ENCODE results near the gene SYNGR4. TPM values are rescaled to one million over a fixed set of nuclear protein-coding genes. Genes with fewer than 3 reads are reported as not detected.

Gene SYNGR4
- total and polyA plus RNA-seq, 2 donors (not counting 1 experiment from before 2014, with no cell fraction given), result not detected

DNA sequence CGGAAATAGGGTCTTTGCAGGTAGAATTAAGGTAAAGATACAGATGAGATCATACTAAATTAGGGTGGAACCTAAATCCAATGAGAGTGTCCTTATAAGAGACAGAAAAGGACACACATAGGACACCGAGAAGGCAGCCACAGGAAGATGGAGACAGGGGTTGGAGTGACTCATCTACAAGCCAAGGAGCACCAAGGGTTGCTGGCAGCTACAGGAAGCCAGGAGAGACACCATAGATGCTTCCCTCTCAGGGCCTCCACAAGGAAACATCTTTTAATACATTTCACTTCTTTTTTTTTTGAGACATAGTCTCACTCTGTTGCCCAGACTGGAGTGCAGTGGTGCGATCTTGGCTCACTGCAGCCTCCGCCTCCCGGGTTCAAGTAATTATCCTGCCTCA is 10.5 kb upstream of the SYNGR4 start:
- Histone ChIP-seq H3K27me3 (ENCODE audit: control insufficient read depth, insufficient read depth, low read length) (no peaks in the 10 kb centered on the region), H3K9ac (ENCODE audit: insufficient read depth, low read length) (no peak overlapping the region), H3K4me2 (ENCODE audit: extremely low read depth, insufficient read depth, low read length) (no peak overlapping the region), H3K4me1 (ENCODE audit: control insufficient read depth, extremely low read depth, insufficient read depth, low read length) (no peaks in the 10 kb centered on the region), H3K9me3 (ENCODE audit: control insufficient read depth, insufficient read depth, low read depth, low read length) (no peaks in the 10 kb centered on the region), H3K4me3 (replicated peaks in 1 of 4; ENCODE audit: control extremely low read depth in 1 of 4, insufficient read depth in 1 of 4, low read depth in 3 of 4, low read length in 4 of 4) (no peak overlapping the region), H2AFZ (ENCODE audit: low read length) (no peak overlapping the region), H4K20me1 (ENCODE audit: control insufficient read depth, extremely low read depth, insufficient read depth, low read length) (no peaks in the 10 kb centered on the region), H3K36me3 (ENCODE audit: control insufficient read depth, insufficient read depth, low read length) (no peaks in the 10 kb centered on the region), H3K79me2 (ENCODE audit: control insufficient read depth, insufficient read depth, low read length) (no peaks in the 10 kb centered on the region), H3K27ac (ENCODE audit: insufficient read depth, low read length) (no peak overlapping the region)
- no peak for TF ChIP-seq EZH2 (IDR thresholded peaks at IDR 0.05; ENCODE audit: low read length, missing control alignments)
- TF ChIP-seq, protein P1, sequence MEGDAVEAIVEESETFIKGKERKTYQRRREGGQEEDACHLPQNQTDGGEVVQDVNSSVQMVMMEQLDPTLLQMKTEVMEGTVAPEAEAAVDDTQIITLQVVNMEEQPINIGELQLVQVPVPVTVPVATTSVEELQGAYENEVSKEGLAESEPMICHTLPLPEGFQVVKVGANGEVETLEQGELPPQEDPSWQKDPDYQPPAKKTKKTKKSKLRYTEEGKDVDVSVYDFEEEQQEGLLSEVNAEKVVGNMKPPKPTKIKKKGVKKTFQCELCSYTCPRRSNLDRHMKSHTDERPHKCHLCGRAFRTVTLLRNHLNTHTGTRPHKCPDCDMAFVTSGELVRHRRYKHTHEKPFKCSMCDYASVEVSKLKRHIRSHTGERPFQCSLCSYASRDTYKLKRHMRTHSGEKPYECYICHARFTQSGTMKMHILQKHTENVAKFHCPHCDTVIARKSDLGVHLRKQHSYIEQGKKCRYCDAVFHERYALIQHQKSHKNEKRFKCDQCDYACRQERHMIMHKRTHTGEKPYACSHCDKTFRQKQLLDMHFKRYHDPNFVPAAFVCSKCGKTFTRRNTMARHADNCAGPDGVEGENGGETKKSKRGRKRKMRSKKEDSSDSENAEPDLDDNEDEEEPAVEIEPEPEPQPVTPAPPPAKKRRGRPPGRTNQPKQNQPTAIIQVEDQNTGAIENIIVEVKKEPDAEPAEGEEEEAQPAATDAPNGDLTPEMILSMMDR (conservative IDR thresholded peaks at IDR 0.05 in 1 of 2, IDR thresholded peaks at IDR 0.05 in 1 of 2; ENCODE audit: low read depth in 1 of 2, low read length in 2 of 2), result no peak
- DNase-seq (ENCODE audit: low read depth in 2 of 2), result peak in 1 of 2 donors; percentile 18

DNA sequence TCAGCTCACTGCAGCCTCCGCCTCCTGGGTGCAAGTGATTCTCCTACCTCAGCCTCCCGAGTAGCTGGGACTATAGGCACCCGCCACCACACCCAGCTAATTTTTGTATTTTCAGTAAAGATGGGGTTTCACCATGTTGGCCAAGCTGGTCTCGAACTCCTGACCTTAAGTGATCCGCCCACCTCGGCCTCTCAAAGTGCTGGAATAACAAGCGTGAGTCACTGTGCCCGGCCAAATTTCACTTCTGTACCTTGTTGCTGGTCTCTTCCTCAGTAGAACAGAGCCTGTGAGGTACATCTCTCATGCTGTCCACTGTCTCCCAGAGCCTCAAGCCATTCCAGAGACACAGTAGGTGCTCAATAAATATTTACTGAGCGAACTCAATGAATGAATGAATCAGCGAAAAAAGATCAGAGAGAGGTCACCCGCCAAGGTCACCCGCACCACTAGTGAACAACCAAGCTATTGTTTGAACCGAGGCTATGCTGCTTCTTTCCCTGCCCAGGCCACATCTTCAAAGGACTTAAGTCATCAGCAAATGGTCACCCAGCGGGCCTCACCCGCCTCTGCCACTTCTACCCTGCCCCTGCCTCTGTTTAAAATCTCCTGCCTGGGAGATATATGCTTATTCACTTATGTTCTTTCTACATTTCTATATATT is 9.7 kb upstream of the SYNGR4 start:
- DNase-seq (ENCODE audit: low read depth in 2 of 2), result peak; percentile 17 to 59
- Histone ChIP-seq H3K27ac (ENCODE audit: insufficient read depth, low read length) (no peak overlapping the region), H3K36me3 (ENCODE audit: control insufficient read depth, insufficient read depth, low read length) (no peaks in the 10 kb centered on the region), H3K4me3 (replicated peaks in 1 of 4; ENCODE audit: control extremely low read depth in 1 of 4, insufficient read depth in 1 of 4, low read depth in 3 of 4, low read length in 4 of 4) (no peak overlapping the region), H4K20me1 (ENCODE audit: control insufficient read depth, extremely low read depth, insufficient read depth, low read length) (no peaks in the 10 kb centered on the region), H3K4me1 (ENCODE audit: control insufficient read depth, extremely low read depth, insufficient read depth, low read length) (no peaks in the 10 kb centered on the region), H3K79me2 (ENCODE audit: control insufficient read depth, insufficient read depth, low read length) (no peaks in the 10 kb centered on the region), H3K4me2 (ENCODE audit: extremely low read depth, insufficient read depth, low read length) (no peak overlapping the region), H3K27me3 (ENCODE audit: control insufficient read depth, insufficient read depth, low read length) (no peaks in the 10 kb centered on the region), H3K9ac (ENCODE audit: insufficient read depth, low read length) (no peak overlapping the region), H2AFZ (ENCODE audit: low read length) (no peak overlapping the region), H3K9me3 (ENCODE audit: control insufficient read depth, insufficient read depth, low read depth, low read length) (no peaks in the 10 kb centered on the region)
- TF ChIP-seq, protein P1 (conservative IDR thresholded peaks at IDR 0.05 in 1 of 2, IDR thresholded peaks at IDR 0.05 in 1 of 2; ENCODE audit: low read depth in 1 of 2, low read length in 2 of 2), result no peak
- no peak for TF ChIP-seq EZH2 (IDR thresholded peaks at IDR 0.05; ENCODE audit: low read length, missing control alignments)

DNA sequence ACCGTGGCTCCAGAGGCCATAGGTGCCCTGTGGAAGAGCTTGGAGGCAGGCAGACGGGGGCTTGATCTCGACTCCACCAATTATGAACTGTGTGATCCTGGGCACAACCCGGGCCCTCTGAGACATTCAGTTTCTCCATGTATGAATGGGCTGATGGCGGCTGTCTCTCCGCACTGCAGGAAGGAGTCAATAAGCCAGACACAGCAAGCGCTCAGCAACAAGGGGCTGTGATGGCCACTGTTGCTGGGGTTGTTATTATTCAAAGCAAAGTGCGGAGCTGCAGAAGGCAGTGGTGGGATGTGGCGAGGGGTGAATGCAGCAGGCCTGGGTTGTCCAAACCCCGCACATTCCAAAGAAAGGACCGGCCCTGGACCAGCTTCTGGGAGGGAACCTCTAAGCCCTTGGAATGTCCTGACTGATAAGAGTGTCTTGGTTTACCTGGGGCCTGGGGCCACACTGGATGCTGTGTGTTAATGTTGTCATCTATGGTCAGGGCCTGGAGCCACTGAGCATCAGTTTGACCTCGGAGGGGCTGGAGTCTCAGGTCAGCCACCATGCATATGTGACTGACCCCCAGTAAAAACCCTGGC is 8.7 kb upstream of the SYNGR4 start:
- Histone ChIP-seq H3K4me3 (replicated peaks in 1 of 4; ENCODE audit: control extremely low read depth in 1 of 4, insufficient read depth in 1 of 4, low read depth in 3 of 4, low read length in 4 of 4) (no peak overlapping the region), H3K27ac (ENCODE audit: insufficient read depth, low read length) (no peak overlapping the region), H2AFZ (ENCODE audit: low read length) (no peak overlapping the region), H3K27me3 (ENCODE audit: control insufficient read depth, insufficient read depth, low read length) (no peaks in the 10 kb centered on the region), H3K4me1 (ENCODE audit: control insufficient read depth, extremely low read depth, insufficient read depth, low read length) (no peaks in the 10 kb centered on the region), H3K9me3 (ENCODE audit: control insufficient read depth, insufficient read depth, low read depth, low read length) (no peaks in the 10 kb centered on the region), H3K79me2 (ENCODE audit: control insufficient read depth, insufficient read depth, low read length) (no peaks in the 10 kb centered on the region), H3K4me2 (ENCODE audit: extremely low read depth, insufficient read depth, low read length) (no peak overlapping the region), H3K9ac (ENCODE audit: insufficient read depth, low read length) (no peak overlapping the region), H4K20me1 (ENCODE audit: control insufficient read depth, extremely low read depth, insufficient read depth, low read length) (no peaks in the 10 kb centered on the region), H3K36me3 (ENCODE audit: control insufficient read depth, insufficient read depth, low read length) (no peaks in the 10 kb centered on the region)
- TF ChIP-seq, protein P1 (conservative IDR thresholded peaks at IDR 0.05 in 1 of 2, IDR thresholded peaks at IDR 0.05 in 1 of 2; ENCODE audit: low read depth in 1 of 2, low read length in 2 of 2), result no peak
- no peak for TF ChIP-seq EZH2 (IDR thresholded peaks at IDR 0.05; ENCODE audit: low read length, missing control alignments)
- no peak for DNase-seq (ENCODE audit: low read depth in 2 of 2)
